SK-N-SH treated with all-trans-retinoic acid at 6 μM for 48 hours (cell line): Measurements from ENCODE around the gene PTPRG.

Experiments
- ARNTL ChIP-seq: fragments of 450-650 bp; formaldehyde crosslinking; IDR thresholded peaks from 2 replicates; pipeline ENCODE4 v1.5.0; 2020; ENCODE audit warnings: low read depth, mild to moderate bottlenecking, moderate library complexity, borderline replicate concordance
- PPARA ChIP-seq: fragments of 250-450 bp; sonication (Bioruptor Pico); IDR thresholded peaks from 2 replicates; pipeline ENCODE4 v1.5.0; 2020; ENCODE audit warnings: mild to moderate bottlenecking, borderline replicate concordance
- SNAI2 ChIP-seq: fragments of 250-450 bp; sonication (Bioruptor Pico); IDR thresholded peaks from 2 replicates; pipeline ENCODE4 v1.5.0; 2020; ENCODE audit warnings: mild to moderate bottlenecking, moderate library complexity
- ZNF565 ChIP-seq: fragments of 450-650 bp; formaldehyde crosslinking; conservative IDR thresholded peaks from 2 replicates; pipeline ENCODE4 v1.5.0; 2020; ENCODE audit warnings: low read depth, mild to moderate bottlenecking, moderate library complexity
- TF ChIP-seq, protein P1 (sequence below): fragments of 250-450 bp; sonication (Bioruptor Pico); IDR thresholded peaks from 2 replicates; pipeline ENCODE4 v1.5.1; 2021; ENCODE audit warnings: mild to moderate bottlenecking, moderate library complexity
- TF ChIP-seq, protein P2 (sequence below): fragments of 250-450 bp; sonication (Bioruptor Pico); IDR thresholded peaks from 2 replicates; pipeline ENCODE4 v1.5.1; 2020; ENCODE audit warnings: low read depth, mild to moderate bottlenecking, moderate library complexity
- TF ChIP-seq, protein P3 (sequence below): fragments of 250-450 bp; sonication (Bioruptor Pico); IDR thresholded peaks from 2 replicates; pipeline ENCODE4 v1.8.0; 2020; ENCODE audit warnings: mild to moderate bottlenecking, moderate library complexity, borderline replicate concordance

GRCh38 chr3:61903074-61903473 lies 341.7 kb downstream of the PTPRG start:
- TF ChIP-seq ARNTL (CRISPR knock-in tag) = no peak
- TF ChIP-seq PPARA (CRISPR knock-in tag) = no peak
- TF ChIP-seq ZNF565 (CRISPR knock-in tag) = no peak
- TF ChIP-seq, protein P1, sequence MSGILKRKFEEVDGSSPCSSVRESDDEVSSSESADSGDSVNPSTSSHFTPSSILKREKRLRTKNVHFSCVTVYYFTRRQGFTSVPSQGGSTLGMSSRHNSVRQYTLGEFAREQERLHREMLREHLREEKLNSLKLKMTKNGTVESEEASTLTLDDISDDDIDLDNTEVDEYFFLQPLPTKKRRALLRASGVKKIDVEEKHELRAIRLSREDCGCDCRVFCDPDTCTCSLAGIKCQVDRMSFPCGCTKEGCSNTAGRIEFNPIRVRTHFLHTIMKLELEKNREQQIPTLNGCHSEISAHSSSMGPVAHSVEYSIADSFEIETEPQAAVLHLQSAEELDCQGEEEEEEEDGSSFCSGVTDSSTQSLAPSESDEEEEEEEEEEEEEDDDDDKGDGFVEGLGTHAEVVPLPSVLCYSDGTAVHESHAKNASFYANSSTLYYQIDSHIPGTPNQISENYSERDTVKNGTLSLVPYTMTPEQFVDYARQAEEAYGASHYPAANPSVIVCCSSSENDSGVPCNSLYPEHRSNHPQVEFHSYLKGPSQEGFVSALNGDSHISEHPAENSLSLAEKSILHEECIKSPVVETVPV (CRISPR knock-in tag) = no peak
- no peak for TF ChIP-seq SNAI2
- TF ChIP-seq, protein P2, sequence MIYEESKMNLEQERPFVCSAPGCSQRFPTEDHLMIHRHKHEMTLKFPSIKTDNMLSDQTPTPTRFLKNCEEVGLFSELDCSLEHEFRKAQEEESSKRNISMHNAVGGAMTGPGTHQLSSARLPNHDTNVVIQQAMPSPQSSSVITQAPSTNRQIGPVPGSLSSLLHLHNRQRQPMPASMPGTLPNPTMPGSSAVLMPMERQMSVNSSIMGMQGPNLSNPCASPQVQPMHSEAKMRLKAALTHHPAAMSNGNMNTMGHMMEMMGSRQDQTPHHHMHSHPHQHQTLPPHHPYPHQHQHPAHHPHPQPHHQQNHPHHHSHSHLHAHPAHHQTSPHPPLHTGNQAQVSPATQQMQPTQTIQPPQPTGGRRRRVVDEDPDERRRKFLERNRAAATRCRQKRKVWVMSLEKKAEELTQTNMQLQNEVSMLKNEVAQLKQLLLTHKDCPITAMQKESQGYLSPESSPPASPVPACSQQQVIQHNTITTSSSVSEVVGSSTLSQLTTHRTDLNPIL (CRISPR knock-in tag) = no peak
- TF ChIP-seq, protein P3, sequence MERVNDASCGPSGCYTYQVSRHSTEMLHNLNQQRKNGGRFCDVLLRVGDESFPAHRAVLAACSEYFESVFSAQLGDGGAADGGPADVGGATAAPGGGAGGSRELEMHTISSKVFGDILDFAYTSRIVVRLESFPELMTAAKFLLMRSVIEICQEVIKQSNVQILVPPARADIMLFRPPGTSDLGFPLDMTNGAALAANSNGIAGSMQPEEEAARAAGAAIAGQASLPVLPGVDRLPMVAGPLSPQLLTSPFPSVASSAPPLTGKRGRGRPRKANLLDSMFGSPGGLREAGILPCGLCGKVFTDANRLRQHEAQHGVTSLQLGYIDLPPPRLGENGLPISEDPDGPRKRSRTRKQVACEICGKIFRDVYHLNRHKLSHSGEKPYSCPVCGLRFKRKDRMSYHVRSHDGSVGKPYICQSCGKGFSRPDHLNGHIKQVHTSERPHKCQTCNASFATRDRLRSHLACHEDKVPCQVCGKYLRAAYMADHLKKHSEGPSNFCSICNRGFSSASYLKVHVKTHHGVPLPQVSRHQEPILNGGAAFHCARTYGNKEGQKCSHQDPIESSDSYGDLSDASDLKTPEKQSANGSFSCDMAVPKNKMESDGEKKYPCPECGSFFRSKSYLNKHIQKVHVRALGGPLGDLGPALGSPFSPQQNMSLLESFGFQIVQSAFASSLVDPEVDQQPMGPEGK = no peak
